HCT116 (cell line): ENCODE measurements around the gene ENDOD1. TPM values are rescaled to one million over a fixed set of nuclear protein-coding genes. Genes with fewer than 3 reads are reported as not detected.

Source experiments
- ATAC-seq: fragments of 200-7000 bp; cut with Tn5 transposase; 2 replicates; pipeline ENCODE4 v1.9.1; 2020; ENCODE audit warnings: mild to moderate bottlenecking, moderate library complexity
- BruUV-seq: library from RNA; stranded (reverse); fragments of 400-500 nt; replicated peaks from 2 replicates; lab custom pipeline; 2021; lab: Mats Ljungman, UMichigan
- CTCF ChIA-PET: fragments of 300-600 bp; sonication (Branson Sonifier 250); formaldehyde crosslinking; loops from one replicate; lab custom pipeline; 2021; ENCODE audit warnings: antibody characterized with exemption; lab: Charles Lee
- POLR2A ChIA-PET: fragments of 300-600, 350-600 bp; sonication (Branson Sonifier 250); formaldehyde crosslinking; loops from one replicate; lab custom pipeline; 2021; ENCODE audit warnings: antibody characterized with exemption; lab: Charles Lee
- RAD21 ChIA-PET, 2 experiments: fragments of 300-600 bp; sonication (Branson Sonifier 250); formaldehyde crosslinking; loops; one replicate each; lab custom pipeline; 2023; ENCODE audit warnings: low total read pairs in 2 of 2; ENCODE audit not compliant: uncharacterized antibody in 2 of 2, unreplicated experiment in 2 of 2, low non-redundant PET in 1 of 2; lab: Charles Lee
- DNase-seq: peaks from one replicate; pipeline ENCODE4 v3.0.0-alpha.2; 2010; ENCODE audit warnings: low read depth, low spot score
- H2AFZ ChIP-seq: fragments of 200-600 bp; shearing (Covaris generic), sonication (generic); 2 replicates; pipeline ENCODE4 v1.6.1; 2017; ENCODE audit warnings: low read depth, mixed run types, mixed read lengths, antibody characterized with exemption, low read length; ENCODE audit not compliant: poor library complexity, severe bottlenecking
- H3K27ac ChIP-seq: 2 replicates; pipeline ENCODE4 v1.5.1; 2012; ENCODE audit warnings: low read depth, low read length
- H3K27me3 ChIP-seq: fragments of 200-600 bp; sonication (generic); 2 replicates; pipeline ENCODE4 v1.6.1; 2016; ENCODE audit warnings: mixed run types, low read length, mixed read lengths; ENCODE audit not compliant: insufficient read depth
- H3K36me3 ChIP-seq, 2 experiments: fragments of 200-500 bp in 1 of 2; fragments of 200-600 bp in 1 of 2; sonication (Bioruptor generic) in 1 of 2; sonication (generic) in 1 of 2; 2 replicates each; pipeline versions ENCODE4 v1.5.1 to v1.6.1; 2014 to 2016; ENCODE audit warnings: low read length in 2 of 2, inconsistent platforms in 1 of 2, mixed read lengths in 1 of 2, mixed run types in 1 of 2; ENCODE audit not compliant: insufficient read depth in 2 of 2, control insufficient read depth in 1 of 2
- H3K4me1 ChIP-seq, 2 experiments: fragments of 200-600 bp in 1 of 2; sonication (generic) in 1 of 2; 2 replicates each; pipeline versions ENCODE4 v1.5.1 to v1.6.1; 2012 to 2017; ENCODE audit warnings: low read length in 2 of 2, inconsistent platforms in 1 of 2, mild to moderate bottlenecking in 1 of 2, mixed read lengths in 1 of 2, mixed run types in 1 of 2, moderate library complexity in 1 of 2; ENCODE audit not compliant: insufficient read depth in 2 of 2, control insufficient read depth in 1 of 2
- H3K4me2 ChIP-seq: fragments of 200-600 bp; sonication (generic); 2 replicates; pipeline ENCODE4 v1.6.1; 2017; ENCODE audit warnings: mixed run types, low read length, mixed read lengths
- H3K4me3 ChIP-seq, 2 experiments: fragments of 200-600 bp in 1 of 2; sonication (generic) in 1 of 2; replicated peaks in 1 of 2; 2 replicates each; pipeline ENCODE4 v1.5.1; 2011 to 2016; ENCODE audit warnings: low read length in 2 of 2, control low read depth in 1 of 2, low read depth in 1 of 2, mild to moderate bottlenecking in 1 of 2, mixed read lengths in 1 of 2, mixed run types in 1 of 2
- H3K79me2 ChIP-seq: fragments of 200-600 bp; sonication (generic); 2 replicates; pipeline ENCODE4 v1.6.1; 2017; ENCODE audit warnings: mild to moderate bottlenecking, mixed run types, low read length, moderate library complexity, mixed read lengths; ENCODE audit not compliant: insufficient read depth
- H3K9ac ChIP-seq: fragments of 200-600 bp; sonication (generic); 2 replicates; pipeline ENCODE4 v1.6.1; 2016; ENCODE audit warnings: low read length, mixed read lengths
- H3K9me2 ChIP-seq: fragments of 200-600 bp; sonication (generic), shearing (Covaris generic); 2 replicates; pipeline ENCODE4 v1.6.1; 2017; ENCODE audit warnings: mixed run types, mild to moderate bottlenecking, moderate library complexity; ENCODE audit not compliant: insufficient read depth
- H3K9me3 ChIP-seq, 2 experiments: fragments of 200-500 bp in 1 of 2; fragments of 200-600 bp in 1 of 2; sonication (Bioruptor generic) in 1 of 2; sonication (generic) in 1 of 2; 2 replicates each; pipeline ENCODE4 v1.6.1; 2014 to 2017; ENCODE audit warnings: low read length in 2 of 2, mixed read lengths in 2 of 2, inconsistent platforms in 1 of 2, low read depth in 1 of 2, mild to moderate bottlenecking in 1 of 2, mixed run types in 1 of 2, moderate library complexity in 1 of 2; ENCODE audit not compliant: control insufficient read depth in 1 of 2, insufficient read depth in 1 of 2
- H4K20me1 ChIP-seq: fragments of 200-600 bp; sonication (generic), shearing (Covaris generic); 2 replicates; pipeline ENCODE4 v1.6.1; 2017; ENCODE audit warnings: mixed run types, mild to moderate bottlenecking, moderate library complexity; ENCODE audit not compliant: insufficient read depth
- CBX3 ChIP-seq: IDR thresholded peaks from 2 replicates; pipeline ENCODE4 v1.6.1; 2012; ENCODE audit warnings: low read depth
- CEBPB ChIP-seq: IDR thresholded peaks from 2 replicates; pipeline ENCODE4 v1.6.1; 2012; ENCODE audit warnings: low read depth
- EGR1 ChIP-seq: IDR thresholded peaks from 2 replicates; pipeline ENCODE4 v1.6.1; 2012; ENCODE audit warnings: low read depth
- ELF1 ChIP-seq: IDR thresholded peaks from 2 replicates; pipeline ENCODE4 v1.6.1; 2012; ENCODE audit warnings: low read depth, borderline replicate concordance
- EZH2phosphoT487 ChIP-seq: fragments of 200-600 bp; IDR thresholded peaks from 2 replicates; pipeline ENCODE4 v1.6.1; 2018; ENCODE audit warnings: antibody characterized with exemption, borderline replicate concordance
- POLR2AphosphoS5 ChIP-seq: IDR thresholded peaks from 2 replicates; pipeline ENCODE4 v1.6.1; 2011; ENCODE audit warnings: mild to moderate bottlenecking, low read depth, low read length, moderate library complexity
- SIN3A ChIP-seq: IDR thresholded peaks from 2 replicates; pipeline ENCODE4 v1.6.1; 2012; ENCODE audit warnings: low read depth
- SP1 ChIP-seq: IDR thresholded peaks from 2 replicates; pipeline ENCODE4 v1.6.1; 2012; ENCODE audit warnings: low read depth
- TCF7L2 ChIP-seq: IDR thresholded peaks from 2 replicates; pipeline ENCODE4 v1.7.0; 2011; ENCODE audit warnings: borderline replicate concordance, inconsistent platforms; ENCODE audit not compliant: insufficient read depth, insufficient read length; ENCODE audit errors: extremely low read depth
- YY1 ChIP-seq: IDR thresholded peaks from 2 replicates; pipeline ENCODE4 v1.6.1; 2011; ENCODE audit warnings: low read length, low read depth, moderate library complexity, mild to moderate bottlenecking; ENCODE audit not compliant: insufficient replicate concordance; ENCODE audit errors: extremely low read depth
- intact Hi-C: fragments of 100-400 bp; cut with micrococcal nuclease; formaldehyde crosslinking; loops from 2 replicates; pipeline ENCODE4 v1.10.0; 2022
- total RNA-seq: library from RNA; stranded (reverse); gene quantifications from one replicate; pipeline ENCODE4 v1.2.1, GENCODE V29; 2021; ENCODE audit not compliant: unreplicated experiment
- TF ChIP-seq, protein P1 (sequence below), 3 experiments: fragments of 200-600 bp in 1 of 3; sonication (generic) in 1 of 3; IDR thresholded peaks in 2 of 3; conservative IDR thresholded peaks in 1 of 3; 2 replicates each; pipeline ENCODE4 v1.5.1; 2012 to 2017; ENCODE audit warnings: low read depth in 2 of 3, low read length in 2 of 3, antibody characterized with exemption in 1 of 3, borderline replicate concordance in 1 of 3, control low read depth in 1 of 3, mild to moderate bottlenecking in 1 of 3, mixed read lengths in 1 of 3, mixed run types in 1 of 3, moderate library complexity in 1 of 3; ENCODE audit not compliant: insufficient read depth in 1 of 3
- TF ChIP-seq, protein P2 (sequence below): IDR thresholded peaks from 2 replicates; pipeline ENCODE4 v1.6.1; 2012
- TF ChIP-seq, protein P3 (sequence below): IDR thresholded peaks from 2 replicates; pipeline ENCODE4 v1.6.1; 2011; ENCODE audit warnings: mild to moderate bottlenecking, low read length, moderate library complexity; ENCODE audit not compliant: insufficient replicate concordance; ENCODE audit errors: extremely low read depth
- TF ChIP-seq, protein P4 (sequence below): IDR thresholded peaks from 2 replicates; pipeline ENCODE4 v1.6.1; 2012

ENDOD1 gene
- total RNA-seq, 1 experiment from 2014 or later = 33.6 TPM

DNA sequence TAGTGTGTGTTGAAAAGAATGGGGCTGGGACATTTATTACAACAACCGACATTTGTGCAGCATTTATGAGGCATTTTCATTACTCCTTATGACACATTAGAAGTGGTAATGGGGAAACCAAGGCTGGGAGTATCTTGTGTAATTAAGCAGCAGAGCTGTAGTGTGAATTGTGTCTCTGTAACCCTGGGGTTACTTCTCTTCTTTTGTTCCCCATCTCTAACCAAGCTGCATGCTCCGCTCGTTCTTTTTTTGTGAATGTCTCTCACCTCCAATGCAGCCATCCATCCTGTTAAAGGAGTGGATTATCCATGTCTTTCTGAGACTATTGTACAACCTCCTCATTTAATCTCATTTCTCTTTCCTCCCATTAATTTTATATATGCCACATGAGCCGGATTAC is 65.7 kb downstream of the ENDOD1 start:
- ChIA-PET CTCF (interaction anchor here (1.5 to 5.9 kb wide), 6 partner anchors 11 to 1270 kb away, joined by 3 to 127 read pairs (median 10); no protein-coding TSS in a partner anchor), POLR2A (no interaction called here), RAD21 (interaction anchor here (1.8 to 2.3 kb wide), 2 partner anchors 550 kb away, joined by 12 to 15 read pairs; no protein-coding TSS in a partner anchor)
- H3K9ac ChIP-seq = no peak overlapping the region
- no peak overlapping the region for H3K4me3 ChIP-seq
- H2AFZ ChIP-seq = no peak overlapping the region
- no peaks in the 10 kb centered on the region for H3K27me3 ChIP-seq
- DNase-seq = no peak
- no peak for ATAC-seq
- H3K79me2 ChIP-seq = no peaks in the 10 kb centered on the region
- TF ChIP-seq, protein P1, sequence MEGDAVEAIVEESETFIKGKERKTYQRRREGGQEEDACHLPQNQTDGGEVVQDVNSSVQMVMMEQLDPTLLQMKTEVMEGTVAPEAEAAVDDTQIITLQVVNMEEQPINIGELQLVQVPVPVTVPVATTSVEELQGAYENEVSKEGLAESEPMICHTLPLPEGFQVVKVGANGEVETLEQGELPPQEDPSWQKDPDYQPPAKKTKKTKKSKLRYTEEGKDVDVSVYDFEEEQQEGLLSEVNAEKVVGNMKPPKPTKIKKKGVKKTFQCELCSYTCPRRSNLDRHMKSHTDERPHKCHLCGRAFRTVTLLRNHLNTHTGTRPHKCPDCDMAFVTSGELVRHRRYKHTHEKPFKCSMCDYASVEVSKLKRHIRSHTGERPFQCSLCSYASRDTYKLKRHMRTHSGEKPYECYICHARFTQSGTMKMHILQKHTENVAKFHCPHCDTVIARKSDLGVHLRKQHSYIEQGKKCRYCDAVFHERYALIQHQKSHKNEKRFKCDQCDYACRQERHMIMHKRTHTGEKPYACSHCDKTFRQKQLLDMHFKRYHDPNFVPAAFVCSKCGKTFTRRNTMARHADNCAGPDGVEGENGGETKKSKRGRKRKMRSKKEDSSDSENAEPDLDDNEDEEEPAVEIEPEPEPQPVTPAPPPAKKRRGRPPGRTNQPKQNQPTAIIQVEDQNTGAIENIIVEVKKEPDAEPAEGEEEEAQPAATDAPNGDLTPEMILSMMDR (IDR thresholded peaks at IDR 0.05 in 2 of 3, conservative IDR thresholded peaks at IDR 0.05 in 1 of 3; ENCODE audit: borderline replicate concordance in 1 of 3, insufficient read depth in 1 of 3, low read depth in 2 of 3, low read length in 2 of 3) = no peak
- TF ChIP-seq ELF1 (no peak), CBX3 (no peak), TCF7L2 (no peak)
- no peak overlapping the region for H3K27ac ChIP-seq
- BruUV-seq = no TSS peak
- no peaks in the 10 kb centered on the region for H4K20me1 ChIP-seq
- no peaks in the 10 kb centered on the region for H3K9me3 ChIP-seq
- peaks cover 3 to 17% of the 10 kb centered on the region in 2 experiments; a peak in 3 of 4 replicates for H3K4me1 ChIP-seq
- H3K36me3 ChIP-seq = no peaks in the 10 kb centered on the region
- no peak overlapping the region for H3K4me2 ChIP-seq
- intact Hi-C loops = loop anchor here (10.0 kb wide), 2 partner anchors 391 to 769 kb away; partner anchors contain the start of genes AMOTL1 and MTMR2
- H3K9me2 ChIP-seq = no peaks in the 10 kb centered on the region

DNA sequence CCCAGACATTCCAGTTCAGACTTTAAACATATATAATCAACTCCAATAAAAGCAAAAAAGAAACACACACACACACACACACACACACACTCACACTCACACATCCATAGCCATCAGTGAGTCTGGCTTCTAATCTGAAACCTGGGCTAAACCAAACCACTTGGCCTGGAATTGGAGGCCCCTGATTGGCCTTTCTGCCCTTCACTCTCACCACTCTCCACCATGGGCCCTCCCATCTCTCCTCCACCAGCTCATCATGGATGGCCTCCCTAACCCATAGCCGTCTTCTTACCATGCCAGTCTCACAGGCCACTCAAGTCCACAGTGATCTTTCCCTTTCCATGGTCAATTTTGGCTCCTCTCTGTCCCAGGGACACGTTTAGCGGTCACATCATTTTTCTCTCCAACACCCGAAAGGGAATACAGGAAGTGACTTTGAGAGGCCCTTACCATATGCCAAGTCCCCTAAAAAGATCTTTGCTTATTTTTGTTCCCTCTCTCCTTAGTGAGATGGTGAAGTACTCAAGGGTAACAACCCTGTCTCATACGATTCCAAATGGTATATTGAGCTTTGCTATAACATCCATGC is 66.6 kb downstream of the ENDOD1 start:
- ATAC-seq = no peak
- Histone ChIP-seq H3K4me1 (peaks cover 3 to 8% of the 10 kb centered on the region in 2 experiments; a peak in 3 of 4 replicates), H3K9me3 (no peaks in the 10 kb centered on the region), H3K9ac (no peak overlapping the region), H3K79me2 (no peaks in the 10 kb centered on the region), H3K27me3 (no peaks in the 10 kb centered on the region), H3K9me2 (no peaks in the 10 kb centered on the region), H3K27ac (no peak overlapping the region), H3K4me3 (no peak overlapping the region), H3K36me3 (no peaks in the 10 kb centered on the region), H2AFZ (no peak overlapping the region), H3K4me2 (no peak overlapping the region), H4K20me1 (no peaks in the 10 kb centered on the region)
- ChIA-PET RAD21 (interaction anchor here in 1 of 2 experiments (0.6 kb wide), 1 partner anchor 230 kb away, joined by 3 read pairs; no protein-coding TSS in a partner anchor), CTCF (interaction anchor here (2.2 to 3.2 kb wide), 2 partner anchors 549 to 1269 kb away, joined by 16 to 18 read pairs; no protein-coding TSS in a partner anchor), POLR2A (no interaction called here)
- no TSS peak for BruUV-seq
- intact Hi-C loops = loop anchor here (10.0 kb wide), 2 partner anchors 391 to 769 kb away; partner anchors contain the start of genes AMOTL1 and MTMR2
- no peak for DNase-seq
- TF ChIP-seq EGR1 (no peak), SP1 (no peak), YY1 (no peak), ELF1 (no peak), TCF7L2 (no peak), EZH2phosphoT487 (no peak), CEBPB (no peak), SIN3A (no peak), CBX3 (no peak), POLR2AphosphoS5 (no peak)
- TF ChIP-seq, protein P2, sequence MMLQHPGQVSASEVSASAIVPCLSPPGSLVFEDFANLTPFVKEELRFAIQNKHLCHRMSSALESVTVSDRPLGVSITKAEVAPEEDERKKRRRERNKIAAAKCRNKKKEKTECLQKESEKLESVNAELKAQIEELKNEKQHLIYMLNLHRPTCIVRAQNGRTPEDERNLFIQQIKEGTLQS = no peak
- TF ChIP-seq, protein P3, sequence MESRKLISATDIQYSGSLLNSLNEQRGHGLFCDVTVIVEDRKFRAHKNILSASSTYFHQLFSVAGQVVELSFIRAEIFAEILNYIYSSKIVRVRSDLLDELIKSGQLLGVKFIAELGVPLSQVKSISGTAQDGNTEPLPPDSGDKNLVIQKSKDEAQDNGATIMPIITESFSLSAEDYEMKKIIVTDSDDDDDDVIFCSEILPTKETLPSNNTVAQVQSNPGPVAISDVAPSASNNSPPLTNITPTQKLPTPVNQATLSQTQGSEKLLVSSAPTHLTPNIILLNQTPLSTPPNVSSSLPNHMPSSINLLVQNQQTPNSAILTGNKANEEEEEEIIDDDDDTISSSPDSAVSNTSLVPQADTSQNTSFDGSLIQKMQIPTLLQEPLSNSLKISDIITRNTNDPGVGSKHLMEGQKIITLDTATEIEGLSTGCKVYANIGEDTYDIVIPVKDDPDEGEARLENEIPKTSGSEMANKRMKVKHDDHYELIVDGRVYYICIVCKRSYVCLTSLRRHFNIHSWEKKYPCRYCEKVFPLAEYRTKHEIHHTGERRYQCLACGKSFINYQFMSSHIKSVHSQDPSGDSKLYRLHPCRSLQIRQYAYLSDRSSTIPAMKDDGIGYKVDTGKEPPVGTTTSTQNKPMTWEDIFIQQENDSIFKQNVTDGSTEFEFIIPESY = no peak
- TF ChIP-seq, protein P4, sequence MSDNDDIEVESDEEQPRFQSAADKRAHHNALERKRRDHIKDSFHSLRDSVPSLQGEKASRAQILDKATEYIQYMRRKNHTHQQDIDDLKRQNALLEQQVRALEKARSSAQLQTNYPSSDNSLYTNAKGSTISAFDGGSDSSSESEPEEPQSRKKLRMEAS = no peak
